ENCODE data around the gene STON2. TPM values are rescaled to one million over a fixed set of nuclear protein-coding genes. Genes with fewer than 3 reads are reported as not detected.

Gene STON2
- total RNA-seq, 1 experiment from 2014 or later = 28.2 TPM

DNA sequence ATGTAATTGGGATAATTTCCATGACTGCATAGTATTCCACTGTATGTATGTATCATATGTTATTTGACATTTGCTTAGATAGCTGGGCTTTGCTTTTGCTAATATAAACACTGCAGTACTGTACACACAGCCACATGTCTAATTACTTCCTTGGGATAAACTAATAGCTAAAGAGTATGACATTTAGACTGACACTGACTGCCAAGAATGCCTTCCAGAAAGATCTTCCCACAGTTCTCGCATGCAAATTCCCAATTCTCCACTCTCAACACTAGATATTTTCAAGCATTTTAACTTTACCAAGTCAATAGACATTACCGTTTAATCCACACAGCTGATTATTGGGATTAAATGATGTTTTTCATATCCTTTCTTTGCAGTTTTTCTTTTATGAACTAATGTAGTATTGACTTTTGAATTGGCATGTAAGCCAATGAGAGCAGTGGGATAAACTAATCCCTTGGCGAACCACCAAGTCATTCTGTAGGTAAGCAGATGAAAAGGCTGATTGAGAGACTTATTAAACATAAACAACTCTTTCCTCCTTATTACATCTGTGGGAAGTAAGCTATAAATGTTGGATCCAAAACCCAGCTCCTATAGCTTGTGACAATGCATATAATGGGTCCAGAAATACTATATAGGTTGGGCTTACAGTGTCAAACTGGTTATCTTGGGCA lies 55.5 kb downstream of the STON2 start:
- H3K27ac Mint-ChIP-seq (ENCODE audit: unreplicated experiment) = no peak overlapping the region
- CTCF ChIA-PET = no interaction called here

DNA sequence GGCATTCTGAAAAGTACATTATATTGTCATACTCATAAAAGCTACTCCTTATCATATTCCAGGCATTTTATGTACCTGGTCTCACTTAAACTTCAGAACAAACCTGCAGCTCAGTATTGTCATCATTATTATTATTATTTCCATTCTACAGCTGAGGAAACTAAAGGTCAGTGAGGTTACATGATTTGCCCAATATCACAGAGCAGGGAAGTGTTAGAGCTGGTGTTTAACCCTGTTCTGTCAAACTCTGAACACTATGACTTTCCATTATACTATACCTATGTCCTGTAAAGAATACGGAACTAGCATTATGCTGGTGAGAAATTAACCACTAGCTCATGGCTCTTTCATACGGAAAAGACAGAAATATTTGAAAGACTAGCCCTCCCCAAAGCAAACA lies 56.4 kb downstream of the STON2 start:
- Mint-ChIP-seq H3K4me3 (ENCODE audit: low read depth, unreplicated experiment) (no peak overlapping the region), H3K27ac (ENCODE audit: unreplicated experiment) (no peak overlapping the region), H3K36me3 (ENCODE audit: insufficient read depth, unreplicated experiment) (no peaks in the 10 kb centered on the region), H3K4me1 (ENCODE audit: low read depth, unreplicated experiment) (no peaks in the 10 kb centered on the region), H3K27me3 (ENCODE audit: unreplicated experiment) (no peaks in the 10 kb centered on the region), H3K9me3 (ENCODE audit: low read depth, unreplicated experiment) (no peaks in the 10 kb centered on the region)
- no peak for DNase-seq
- intact Hi-C loops (cut with micrococcal nuclease; ENCODE audit: unreplicated experiment) = no loop called here
- CTCF ChIA-PET = no interaction called here
- TF ChIP-seq, protein P1, sequence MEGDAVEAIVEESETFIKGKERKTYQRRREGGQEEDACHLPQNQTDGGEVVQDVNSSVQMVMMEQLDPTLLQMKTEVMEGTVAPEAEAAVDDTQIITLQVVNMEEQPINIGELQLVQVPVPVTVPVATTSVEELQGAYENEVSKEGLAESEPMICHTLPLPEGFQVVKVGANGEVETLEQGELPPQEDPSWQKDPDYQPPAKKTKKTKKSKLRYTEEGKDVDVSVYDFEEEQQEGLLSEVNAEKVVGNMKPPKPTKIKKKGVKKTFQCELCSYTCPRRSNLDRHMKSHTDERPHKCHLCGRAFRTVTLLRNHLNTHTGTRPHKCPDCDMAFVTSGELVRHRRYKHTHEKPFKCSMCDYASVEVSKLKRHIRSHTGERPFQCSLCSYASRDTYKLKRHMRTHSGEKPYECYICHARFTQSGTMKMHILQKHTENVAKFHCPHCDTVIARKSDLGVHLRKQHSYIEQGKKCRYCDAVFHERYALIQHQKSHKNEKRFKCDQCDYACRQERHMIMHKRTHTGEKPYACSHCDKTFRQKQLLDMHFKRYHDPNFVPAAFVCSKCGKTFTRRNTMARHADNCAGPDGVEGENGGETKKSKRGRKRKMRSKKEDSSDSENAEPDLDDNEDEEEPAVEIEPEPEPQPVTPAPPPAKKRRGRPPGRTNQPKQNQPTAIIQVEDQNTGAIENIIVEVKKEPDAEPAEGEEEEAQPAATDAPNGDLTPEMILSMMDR (IDR thresholded peaks at IDR 0.05; ENCODE audit: unreplicated experiment) = no peak
- no TSS peak for BruUV-seq (replicated peaks)

More for the DNA sequence above, 55.5 kb downstream of the STON2 start:
- TF ChIP-seq, protein P1 (IDR thresholded peaks at IDR 0.05; ENCODE audit: unreplicated experiment) = no peak
- no TSS peak for BruUV-seq (replicated peaks)
- no peaks in the 10 kb centered on the region for H3K27me3 Mint-ChIP-seq (ENCODE audit: unreplicated experiment)
- H3K9me3 Mint-ChIP-seq (ENCODE audit: low read depth, unreplicated experiment) = no peaks in the 10 kb centered on the region
- no peak overlapping the region for H3K4me3 Mint-ChIP-seq (ENCODE audit: low read depth, unreplicated experiment)
- intact Hi-C loops (cut with micrococcal nuclease; ENCODE audit: unreplicated experiment) = no loop called here
- DNase-seq = no peak
- no peaks in the 10 kb centered on the region for H3K36me3 Mint-ChIP-seq (ENCODE audit: insufficient read depth, unreplicated experiment)
- no peaks in the 10 kb centered on the region for H3K4me1 Mint-ChIP-seq (ENCODE audit: low read depth, unreplicated experiment)

DNA sequence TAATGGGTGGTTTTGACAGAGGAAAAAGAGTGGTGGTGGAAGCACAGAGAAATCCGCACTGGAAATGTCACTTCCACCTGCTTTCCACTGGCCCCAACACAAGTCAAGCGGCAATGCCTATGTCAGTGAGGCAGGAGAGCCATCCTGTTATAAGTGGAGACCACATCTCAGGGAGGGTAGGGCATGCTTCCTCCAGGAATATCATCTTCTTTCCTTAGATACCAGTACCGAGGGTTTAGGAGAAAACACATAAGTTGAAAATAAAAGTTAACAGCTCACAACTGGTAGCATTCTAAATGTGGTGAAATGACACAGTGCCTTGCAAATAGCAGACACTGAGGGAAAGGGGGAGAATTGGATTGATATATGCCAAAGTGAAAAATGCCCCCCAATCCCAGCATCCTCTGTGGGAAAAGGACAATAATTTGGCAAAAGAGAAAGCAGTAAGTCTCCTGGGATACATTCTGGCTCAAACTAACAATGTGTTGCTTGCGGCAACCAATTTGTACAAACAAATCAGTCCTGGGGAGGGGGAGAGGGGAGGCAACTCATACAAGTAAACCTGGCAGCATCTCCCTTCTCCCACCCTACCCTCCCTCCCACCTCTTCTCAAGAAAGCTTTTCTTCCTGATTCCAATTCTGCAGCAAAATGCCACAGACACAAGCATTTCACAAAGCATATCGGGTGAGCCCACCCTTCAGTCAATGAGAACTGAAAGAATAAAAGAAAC lies 57.1 kb downstream of the STON2 start:
- no peaks in the 10 kb centered on the region for H3K4me1 Mint-ChIP-seq (ENCODE audit: low read depth, unreplicated experiment)
- intact Hi-C loops (cut with micrococcal nuclease; ENCODE audit: unreplicated experiment) = no loop called here
- TF ChIP-seq, protein P1 (IDR thresholded peaks at IDR 0.05; ENCODE audit: unreplicated experiment) = no peak
- no peak overlapping the region for H3K4me3 Mint-ChIP-seq (ENCODE audit: low read depth, unreplicated experiment)
- no peak for DNase-seq
- H3K36me3 Mint-ChIP-seq (ENCODE audit: insufficient read depth, unreplicated experiment) = no peaks in the 10 kb centered on the region
- H3K27me3 Mint-ChIP-seq (ENCODE audit: unreplicated experiment) = no peaks in the 10 kb centered on the region
- no peak overlapping the region for H3K27ac Mint-ChIP-seq (ENCODE audit: unreplicated experiment)
- CTCF ChIA-PET = no interaction called here
- H3K9me3 Mint-ChIP-seq (ENCODE audit: low read depth, unreplicated experiment) = no peaks in the 10 kb centered on the region
- BruUV-seq (replicated peaks) = no TSS peak

DNA sequence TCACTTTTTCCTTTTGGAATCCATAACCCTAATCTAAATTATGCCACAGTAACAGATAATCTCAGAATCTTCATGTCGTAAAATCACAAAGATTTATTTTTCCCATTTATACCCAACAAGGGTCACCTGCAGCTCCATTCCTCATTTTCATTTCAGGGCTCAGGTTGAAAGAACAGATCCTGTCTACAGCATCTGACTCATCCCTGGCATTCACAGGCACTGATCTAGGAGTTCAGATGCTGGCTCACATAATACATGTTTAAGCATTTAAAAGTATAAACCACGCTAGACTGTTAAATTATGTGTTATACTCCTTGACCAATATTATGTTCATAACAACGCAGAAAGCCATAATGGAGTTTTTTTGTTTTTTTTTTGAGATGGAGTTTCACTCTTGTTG lies 58.3 kb downstream of the STON2 start:
- peaks cover 9% of the 10 kb centered on the region for H3K4me1 Mint-ChIP-seq (ENCODE audit: low read depth, unreplicated experiment)

More for the DNA sequence above, 58.3 kb downstream of the STON2 start:
- Mint-ChIP-seq H3K36me3 (ENCODE audit: insufficient read depth, unreplicated experiment) (no peaks in the 10 kb centered on the region), H3K27me3 (ENCODE audit: unreplicated experiment) (no peaks in the 10 kb centered on the region), H3K9me3 (ENCODE audit: low read depth, unreplicated experiment) (peaks cover 2% of the 10 kb centered on the region), H3K27ac (ENCODE audit: unreplicated experiment) (no peak overlapping the region), H3K4me3 (ENCODE audit: low read depth, unreplicated experiment) (no peak overlapping the region)
- CTCF ChIA-PET = no interaction called here
- no peak for DNase-seq
- intact Hi-C loops (cut with micrococcal nuclease; ENCODE audit: unreplicated experiment) = no loop called here
- TF ChIP-seq, protein P1 (IDR thresholded peaks at IDR 0.05; ENCODE audit: unreplicated experiment) = no peak
- no TSS peak for BruUV-seq (replicated peaks)

All from Calu3 (cell line).